ENCODE measurements around the gene SMPDL3A.
"Not testable (repeated sequence)": the region's sequence is repeated elsewhere in the genome, so short reads cannot be mapped to it uniquely, and the experiment has no call there.

The SMPDL3A gene, protein sequence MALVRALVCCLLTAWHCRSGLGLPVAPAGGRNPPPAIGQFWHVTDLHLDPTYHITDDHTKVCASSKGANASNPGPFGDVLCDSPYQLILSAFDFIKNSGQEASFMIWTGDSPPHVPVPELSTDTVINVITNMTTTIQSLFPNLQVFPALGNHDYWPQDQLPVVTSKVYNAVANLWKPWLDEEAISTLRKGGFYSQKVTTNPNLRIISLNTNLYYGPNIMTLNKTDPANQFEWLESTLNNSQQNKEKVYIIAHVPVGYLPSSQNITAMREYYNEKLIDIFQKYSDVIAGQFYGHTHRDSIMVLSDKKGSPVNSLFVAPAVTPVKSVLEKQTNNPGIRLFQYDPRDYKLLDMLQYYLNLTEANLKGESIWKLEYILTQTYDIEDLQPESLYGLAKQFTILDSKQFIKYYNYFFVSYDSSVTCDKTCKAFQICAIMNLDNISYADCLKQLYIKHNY

DNA sequence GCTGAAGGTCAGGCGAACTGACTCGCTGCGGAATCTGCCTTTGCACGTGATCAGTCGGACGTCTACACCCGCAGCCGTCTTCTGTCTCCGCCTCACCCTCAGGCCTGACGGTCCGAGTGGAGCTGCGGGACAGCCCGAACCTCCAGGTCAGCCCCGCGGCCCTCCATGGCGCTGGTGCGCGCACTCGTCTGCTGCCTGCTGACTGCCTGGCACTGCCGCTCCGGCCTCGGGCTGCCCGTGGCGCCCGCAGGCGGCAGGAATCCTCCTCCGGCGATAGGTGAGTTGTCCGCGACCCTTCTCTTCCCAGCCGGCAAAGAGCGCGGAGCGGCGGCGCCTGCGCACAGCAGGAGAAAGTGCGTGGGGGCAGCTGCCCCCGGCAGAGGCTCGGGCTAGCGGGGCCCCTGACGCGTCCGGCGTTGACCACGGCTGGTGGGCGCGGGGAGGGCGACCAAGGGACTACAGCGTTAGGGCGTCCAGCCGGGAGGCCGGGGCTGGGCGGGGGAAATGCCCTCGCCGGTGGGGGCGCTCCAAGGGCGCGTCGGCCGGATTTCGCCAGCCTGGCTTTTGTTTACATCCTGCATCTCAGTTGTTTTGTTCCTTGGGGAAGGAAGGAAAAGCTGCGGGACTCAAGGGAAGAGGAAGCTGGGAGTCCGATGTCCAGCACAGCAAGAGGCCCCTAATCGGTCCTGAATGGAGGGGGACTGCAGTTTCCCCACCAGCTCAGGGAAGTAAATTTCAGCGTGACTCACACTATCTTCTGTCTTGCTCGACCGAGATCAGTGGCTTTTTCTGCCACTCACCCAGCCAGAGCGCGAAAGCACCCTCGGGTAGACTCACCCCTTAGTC lies at the start of gene SMPDL3A:
TSS of gene SMPDL3A (plus strand) at position 77 of the 846 bp plus-strand sequence. CDS start at position 166, 89 bp downstream.
- intact Hi-C loops (cut with DNase I) = loop anchor here (5.0 kb wide), 1 partner anchor 48 kb away; no protein-coding TSS in a partner anchor
- peak; percentile 69 to 96 (median 73) for DNase-seq

DNA sequence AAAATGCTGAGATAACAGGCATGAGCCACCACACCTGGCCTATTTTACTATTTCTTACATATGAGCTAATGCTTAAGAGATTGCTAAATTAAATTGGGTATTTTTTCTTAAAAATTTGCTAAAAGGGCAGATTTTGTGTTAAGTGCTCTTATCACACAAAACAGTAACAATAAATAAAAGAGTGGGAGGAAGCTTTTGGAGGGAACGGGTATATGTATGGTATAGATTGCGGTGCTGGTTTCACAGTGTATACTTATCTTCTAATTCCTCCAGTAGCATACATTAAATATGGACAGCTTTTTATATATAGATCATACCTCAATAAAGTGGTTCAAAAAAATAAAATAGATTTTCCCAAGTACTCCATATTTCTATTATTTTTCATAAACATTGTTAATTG lies 49.0 kb upstream of the SMPDL3A start:
- intact Hi-C loops (cut with DNase I) = no loop called here
- DNase-seq = no peak

DNA sequence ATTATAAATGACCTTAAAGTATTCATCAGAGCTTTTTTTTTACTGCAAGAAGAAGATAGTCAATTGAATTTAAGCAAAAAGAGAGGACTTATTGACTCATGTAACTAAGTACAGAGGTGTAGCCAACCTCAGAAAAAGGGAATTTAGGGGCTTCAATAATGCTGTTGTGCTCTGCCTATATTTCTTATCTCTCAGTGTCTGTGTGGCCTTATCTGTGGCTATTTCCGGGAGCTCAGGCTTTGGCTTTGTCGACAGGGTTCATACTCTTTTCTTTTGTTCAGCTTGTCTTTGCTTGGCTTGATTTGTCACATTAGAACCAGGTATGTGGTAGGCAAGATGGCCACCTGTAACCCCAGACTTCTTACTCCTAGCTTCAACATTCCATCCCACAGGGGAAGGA lies 48.1 kb upstream of the SMPDL3A start:
- no peak for DNase-seq
- intact Hi-C loops (cut with DNase I) = no loop called here

DNA sequence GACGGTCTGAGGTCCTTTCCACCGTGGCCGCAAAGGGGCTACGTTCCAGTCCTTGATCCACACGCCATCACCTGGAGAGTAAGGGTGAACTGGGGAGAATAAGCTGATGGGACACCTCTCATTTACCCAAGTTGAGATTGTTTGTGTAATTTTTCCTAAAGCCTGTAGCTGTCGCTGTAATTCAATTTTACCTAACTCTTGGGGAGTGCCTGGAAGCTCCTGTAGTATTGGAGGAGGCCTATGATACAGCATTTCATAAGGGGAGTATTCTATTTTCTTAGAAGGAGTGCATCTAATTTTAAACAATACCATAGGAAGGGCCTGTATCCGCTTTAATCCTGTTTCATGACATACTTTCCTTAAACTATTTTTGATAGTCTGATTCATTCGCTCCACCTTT lies 44.8 kb upstream of the SMPDL3A start:
- not testable (repeated sequence) for DNase-seq
- intact Hi-C loops (cut with DNase I) = loop anchor here (1.0 kb wide), 1 partner anchor 95 kb away; no protein-coding TSS in a partner anchor

DNA sequence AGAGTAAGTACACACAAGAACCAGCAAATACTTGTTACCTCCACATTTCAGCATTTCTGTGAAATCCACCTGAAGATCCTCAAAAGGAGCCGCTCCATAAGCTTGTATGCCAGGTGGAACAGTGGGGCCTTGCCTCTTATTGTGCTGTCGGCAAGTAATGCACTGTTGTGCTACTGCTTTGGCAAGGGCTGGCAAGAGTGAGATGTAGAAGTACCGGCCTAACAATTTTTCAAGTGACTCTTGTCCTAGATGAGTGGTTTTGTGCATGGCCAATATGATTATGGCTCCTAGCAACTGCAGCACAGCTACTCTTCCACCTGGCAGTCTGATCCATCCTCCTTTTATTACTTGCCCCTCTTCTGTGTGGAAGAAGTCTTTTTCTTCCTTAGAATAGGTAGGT lies 44.2 kb upstream of the SMPDL3A start:
- intact Hi-C loops (cut with DNase I) = loop anchor here (1.0 kb wide), 1 partner anchor 94 kb away; no protein-coding TSS in a partner anchor
- not testable (repeated sequence) for DNase-seq

DNA sequence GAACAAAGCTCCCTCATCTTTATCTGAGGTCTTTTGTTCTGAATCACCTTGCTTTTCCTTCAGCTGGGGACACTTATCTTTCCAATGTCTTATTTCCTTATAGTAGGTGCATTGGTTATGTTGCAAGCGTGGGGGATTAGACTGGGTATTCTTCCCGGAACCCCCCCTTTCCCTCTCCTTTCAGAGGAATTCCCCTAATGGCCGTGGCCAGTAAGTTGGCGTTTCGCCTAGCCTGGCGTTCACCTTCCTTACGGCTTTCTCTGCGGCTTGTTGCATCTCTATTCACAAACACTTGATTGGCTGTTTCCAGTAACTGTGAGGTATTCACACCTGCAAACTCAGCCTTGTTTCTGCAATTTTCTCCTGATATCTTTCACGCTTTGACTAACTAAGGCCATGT lies 42.4 kb upstream of the SMPDL3A start:
- intact Hi-C loops (cut with DNase I) = no loop called here
- no peak for DNase-seq

DNA sequence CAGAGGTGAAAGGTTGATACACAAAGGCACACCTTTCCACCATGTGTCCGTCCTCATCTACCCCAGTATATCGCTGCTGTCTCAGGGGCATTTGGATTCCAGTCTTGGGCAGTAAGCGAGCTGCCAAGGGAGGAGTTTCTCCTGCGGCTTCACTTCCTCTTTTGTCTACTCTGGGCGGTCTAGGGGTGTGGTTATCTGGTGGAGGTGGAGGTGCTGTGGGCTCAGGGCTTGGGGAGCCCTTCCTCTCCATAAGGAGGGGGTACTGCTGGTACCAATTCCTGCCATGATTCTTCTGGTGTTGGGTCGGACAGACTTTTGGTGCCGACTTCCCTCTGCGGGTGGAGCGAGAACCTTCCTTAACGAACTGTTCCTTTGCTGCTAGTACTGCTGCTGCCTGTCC lies 41.5 kb upstream of the SMPDL3A start:
- DNase-seq = no peak
- intact Hi-C loops (cut with DNase I) = no loop called here

DNA sequence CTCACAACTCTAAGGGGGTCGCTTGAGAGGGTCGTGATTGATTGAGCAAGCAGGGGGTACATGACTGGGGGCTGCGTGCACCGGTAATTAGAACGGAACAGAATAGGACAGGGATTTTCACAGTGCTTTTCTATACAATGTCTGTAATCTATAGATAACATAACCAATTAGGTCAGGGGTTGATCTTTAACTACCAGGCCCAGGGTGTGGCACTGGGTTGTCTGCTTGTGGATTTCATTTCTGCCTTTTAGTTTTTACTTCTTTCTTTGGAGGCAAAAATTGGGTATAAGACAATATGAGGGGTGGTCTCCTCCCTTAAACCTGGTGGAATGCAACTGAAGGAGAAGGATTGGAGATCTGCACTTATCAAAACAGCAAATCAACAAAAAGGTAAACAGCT lies 40.1 kb upstream of the SMPDL3A start:
- intact Hi-C loops (cut with DNase I); DNase-seq: not testable (repeated sequence)

DNA sequence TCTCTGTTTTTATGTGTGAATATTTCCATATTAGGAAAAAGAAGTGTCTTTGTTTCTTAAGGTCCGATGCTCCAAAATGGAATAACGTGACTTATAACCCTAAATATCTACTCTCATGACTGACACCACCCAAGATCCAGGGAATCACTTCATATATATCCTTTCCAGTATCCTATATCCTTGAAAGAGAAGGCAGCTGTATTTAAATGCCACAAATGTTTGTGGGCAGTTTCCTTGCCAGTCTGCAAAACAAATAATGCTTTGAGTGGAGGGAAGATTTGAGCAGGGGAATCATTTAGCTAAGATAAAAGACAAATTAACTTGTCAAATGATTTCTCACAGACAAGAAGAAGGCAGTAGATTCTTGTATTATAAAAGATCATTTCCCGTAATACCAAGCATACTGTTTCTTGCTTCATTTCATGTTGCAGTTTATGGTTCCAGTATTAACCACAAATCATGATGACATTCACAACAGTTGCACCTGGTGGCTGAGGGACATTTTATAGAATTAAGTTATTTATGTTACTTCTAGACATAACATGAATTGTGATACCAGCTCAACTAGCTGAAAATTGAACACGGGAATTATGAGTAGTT lies 39.5 kb upstream of the SMPDL3A start:
- no peak for DNase-seq
- intact Hi-C loops (cut with DNase I) = no loop called here

DNA sequence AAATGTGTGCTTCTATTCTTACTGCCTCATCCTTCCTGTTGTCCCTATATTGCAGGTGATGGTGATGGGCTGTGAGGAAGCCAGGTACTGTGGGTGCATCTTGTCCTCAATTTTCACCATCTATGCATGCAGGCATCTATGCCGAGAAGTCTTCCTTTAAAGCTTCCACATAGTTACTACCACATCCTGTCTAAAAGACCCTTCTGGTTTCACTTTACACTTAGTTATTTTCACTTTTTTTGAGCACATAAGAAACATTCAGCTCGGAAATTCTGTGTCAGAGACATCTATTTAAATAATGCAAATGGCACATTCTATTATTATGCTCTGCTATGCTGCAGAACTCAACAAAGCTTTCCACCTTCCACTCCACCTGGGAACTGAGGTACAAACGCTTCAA lies 37.7 kb upstream of the SMPDL3A start:
- no peak for DNase-seq
- intact Hi-C loops (cut with DNase I) = no loop called here

DNA sequence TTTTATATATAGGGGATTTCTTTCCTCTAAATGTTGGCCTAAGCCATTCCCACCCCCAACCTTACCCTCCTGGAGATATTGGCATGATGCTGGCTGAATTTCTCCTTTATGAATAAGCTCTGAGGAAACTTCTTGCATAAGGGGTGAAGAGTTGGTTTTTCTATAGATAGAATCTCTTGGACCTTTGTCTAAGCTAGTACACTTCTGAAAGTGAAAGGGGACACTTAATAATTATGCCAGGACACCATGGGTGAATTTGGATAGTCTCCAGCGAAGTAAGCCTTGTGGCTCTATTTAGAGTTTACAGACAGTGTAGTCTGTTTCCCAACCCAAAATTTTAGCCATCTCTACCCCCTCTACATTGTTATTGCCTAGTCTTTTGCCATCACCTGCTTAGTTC lies 36.6 kb upstream of the SMPDL3A start:
- intact Hi-C loops (cut with DNase I) = no loop called here
- no peak for DNase-seq

DNA sequence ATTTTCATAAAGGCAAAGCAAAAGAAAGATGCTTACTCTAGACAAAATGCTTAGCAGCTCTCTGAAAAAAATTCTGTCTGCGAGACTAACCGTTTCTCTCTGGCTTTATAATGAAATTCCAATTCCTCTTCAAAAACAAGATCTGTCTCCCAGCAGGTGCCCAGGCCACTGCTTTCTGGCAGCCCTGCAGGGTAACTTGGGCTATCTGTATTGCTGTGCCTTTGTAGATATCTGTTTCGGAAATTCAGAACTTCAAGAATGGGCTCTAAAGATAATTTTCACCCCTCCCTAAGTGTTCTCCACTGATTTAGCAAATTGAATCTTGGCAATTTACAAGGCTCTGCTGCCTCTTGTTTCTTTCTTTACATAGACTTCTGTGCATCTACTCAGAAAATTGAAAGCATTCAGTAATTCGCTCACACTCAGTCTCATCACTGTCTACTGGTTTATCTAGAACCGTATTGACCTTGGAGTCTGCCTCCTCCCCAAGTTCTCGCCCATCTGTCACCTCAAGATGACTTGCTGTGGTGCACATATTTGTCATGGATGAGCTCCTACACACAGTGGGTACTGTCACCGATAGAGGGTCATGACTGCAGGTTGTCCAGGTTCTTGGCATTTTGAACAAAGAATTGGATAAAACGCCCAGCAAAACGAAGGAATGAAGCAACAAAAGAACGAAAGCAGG lies 35.9 kb upstream of the SMPDL3A start:
- intact Hi-C loops (cut with DNase I) = no loop called here
- no peak for DNase-seq

DNA sequence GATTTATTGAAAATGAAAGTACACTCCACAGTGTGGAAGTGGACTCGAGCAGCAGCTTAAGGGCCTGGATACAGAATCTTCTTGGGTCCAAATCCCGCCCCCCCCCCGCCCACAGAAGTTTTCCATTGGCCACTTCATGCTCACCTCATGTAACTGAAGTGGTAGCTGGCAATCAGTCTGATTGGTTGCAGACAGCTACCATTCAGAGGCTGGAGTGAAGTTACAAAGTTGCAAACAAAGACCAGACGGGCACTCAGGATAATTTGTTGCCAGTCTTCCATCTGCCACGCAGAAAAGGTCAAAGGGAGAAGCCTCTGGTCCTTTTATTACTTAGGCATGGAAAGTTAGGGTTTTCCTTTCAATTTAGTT lies 35.4 kb upstream of the SMPDL3A start:
- no peak for DNase-seq
- intact Hi-C loops (cut with DNase I) = no loop called here

DNA sequence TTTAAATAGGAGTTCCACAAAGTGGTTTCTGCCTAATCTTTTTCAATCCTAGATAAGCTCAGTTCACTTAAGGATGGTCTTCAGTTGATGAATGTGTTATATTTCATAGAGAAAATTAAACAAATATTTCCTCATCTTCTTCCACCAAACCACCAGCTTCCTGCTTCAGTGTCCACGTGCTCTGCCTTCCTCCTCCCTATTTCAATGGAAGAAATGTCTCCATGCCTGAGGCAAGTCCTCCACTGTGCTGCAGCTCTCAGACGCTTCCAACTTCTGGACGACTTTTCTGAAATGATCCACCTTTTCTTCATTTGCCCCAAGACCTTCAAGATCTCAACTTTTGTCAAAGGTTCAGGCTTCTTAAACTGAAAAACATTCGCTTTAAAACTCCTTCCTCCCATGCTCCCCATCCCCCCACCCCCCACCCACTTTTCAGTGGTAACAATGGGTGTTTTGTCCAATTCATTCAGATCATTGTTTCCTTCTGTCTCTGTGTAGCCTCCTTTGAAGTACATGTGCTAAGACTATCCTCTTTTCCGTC lies 34.8 kb upstream of the SMPDL3A start:
- intact Hi-C loops (cut with DNase I) = no loop called here

DNA sequence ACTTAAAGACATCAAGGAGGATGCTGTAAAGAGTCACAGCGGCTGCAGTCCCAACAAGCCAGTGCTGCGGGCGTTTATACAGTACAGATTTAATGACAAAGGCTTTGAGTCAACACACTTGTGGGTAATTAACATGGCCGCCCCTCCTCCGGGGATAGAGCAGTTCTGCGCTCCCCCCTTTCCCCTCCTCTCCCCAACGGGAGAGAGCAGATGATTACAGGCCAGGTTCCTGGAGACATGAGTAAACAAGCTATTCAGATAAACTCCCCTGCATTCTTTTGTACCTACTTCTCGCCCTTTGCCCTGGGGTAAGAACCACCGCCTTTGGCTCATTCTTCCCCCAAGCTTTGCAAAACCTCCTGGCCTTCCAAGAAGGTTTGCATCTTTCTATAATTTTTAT lies 33.2 kb upstream of the SMPDL3A start:
- DNase-seq = peak in 1 of 10 donors; percentile 19
- intact Hi-C loops (cut with DNase I) = no loop called here

More for the DNA sequence above, 34.8 kb upstream of the SMPDL3A start:
- no peak for DNase-seq

DNA sequence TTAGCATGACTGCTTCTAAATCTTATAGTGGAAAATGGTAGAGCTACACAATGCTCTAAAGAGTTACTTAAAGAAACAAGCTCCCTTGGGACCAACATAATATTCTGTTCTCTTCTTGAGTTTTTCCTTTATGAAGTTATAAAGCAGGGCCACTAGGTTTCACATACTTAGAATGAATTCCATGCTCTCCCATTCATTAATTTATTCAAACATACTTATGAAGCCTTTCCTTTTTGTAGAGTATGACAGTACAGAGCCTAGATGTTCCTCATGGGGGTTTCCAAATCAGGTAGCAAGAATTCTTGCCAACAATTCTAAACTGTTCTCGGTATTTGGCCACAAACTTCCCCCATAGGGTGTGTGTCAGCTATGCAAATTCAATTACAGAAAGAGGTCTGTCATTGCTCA lies 30.1 kb upstream of the SMPDL3A start:
- no peak for DNase-seq
- intact Hi-C loops (cut with DNase I) = no loop called here

DNA sequence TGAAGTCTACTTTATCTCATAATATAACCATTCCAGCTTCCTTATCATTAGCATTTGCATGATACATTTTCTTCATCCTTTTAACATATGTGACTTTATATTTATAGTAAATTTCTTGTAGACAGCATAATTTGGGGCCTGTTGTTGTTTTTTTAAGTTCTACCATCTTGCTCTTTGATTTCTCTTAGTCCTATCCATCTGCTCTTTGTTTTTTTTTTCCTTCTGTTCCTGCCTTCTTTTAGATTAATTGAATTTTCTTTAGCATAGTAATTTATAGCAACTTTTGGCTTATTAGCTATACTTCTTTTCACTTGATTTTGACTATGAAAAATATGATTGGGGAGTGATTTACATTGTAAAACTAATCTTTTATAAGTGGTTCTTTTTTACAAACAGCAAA lies 28.7 kb upstream of the SMPDL3A start:
- intact Hi-C loops (cut with DNase I) = no loop called here

DNA sequence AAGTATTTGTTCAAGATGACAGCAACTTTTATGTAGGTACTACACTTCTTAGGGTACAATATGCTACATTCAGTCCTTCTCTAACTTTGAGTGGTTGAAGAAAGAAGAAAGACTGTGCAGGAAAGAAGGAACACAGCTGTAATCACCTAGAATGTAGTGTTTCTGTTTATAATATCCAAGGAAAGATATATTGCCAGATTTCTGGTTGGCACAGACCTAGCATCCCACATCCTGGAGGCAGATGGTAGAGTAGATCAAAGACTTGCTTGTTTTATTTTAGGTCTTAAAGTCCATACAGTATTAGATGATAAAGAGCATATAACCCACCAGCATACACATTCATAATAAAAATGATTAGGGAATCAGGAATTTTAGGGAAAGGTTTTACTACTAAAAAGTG lies 22.8 kb upstream of the SMPDL3A start:
- intact Hi-C loops (cut with DNase I) = no loop called here

More for the DNA sequence above, 28.7 kb upstream of the SMPDL3A start:
- no peak for DNase-seq

DNA sequence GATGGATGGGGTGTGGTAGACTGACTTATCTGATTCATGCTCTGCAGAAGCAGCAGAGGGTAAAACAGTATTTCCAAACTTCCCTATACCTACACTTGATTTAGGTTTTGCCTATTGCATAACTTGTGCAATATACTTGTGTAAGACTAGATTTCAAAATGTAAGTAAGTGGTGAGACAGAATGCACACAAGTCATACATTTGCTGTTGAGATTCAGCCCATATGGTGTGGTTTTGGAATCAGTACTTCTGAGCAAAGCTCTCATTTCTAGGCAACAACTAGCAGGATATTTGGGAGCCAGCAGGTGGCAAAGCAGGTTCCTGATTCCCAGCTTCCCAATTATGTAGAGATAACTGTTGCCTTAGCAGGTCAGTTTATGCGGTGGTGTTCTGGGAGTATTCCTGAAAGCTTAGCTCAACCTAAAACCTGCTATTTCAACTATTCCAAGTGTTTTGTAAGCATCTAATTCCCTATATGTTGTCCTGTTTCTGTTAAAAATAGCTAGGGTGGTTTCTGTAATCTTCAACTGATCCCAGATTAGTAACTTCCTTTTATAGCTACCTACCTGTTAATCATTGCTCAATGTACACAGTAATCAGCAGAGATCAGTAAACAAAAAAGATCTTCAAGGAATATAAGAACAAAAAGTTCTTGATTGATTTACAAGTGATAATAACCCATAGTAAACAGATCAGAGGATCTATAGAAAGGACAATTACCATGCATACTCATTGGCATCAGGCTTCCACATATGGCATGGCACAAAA lies 18.0 kb upstream of the SMPDL3A start:
- peak in 1 of 10 donors; percentile 72 for DNase-seq
- intact Hi-C loops (cut with DNase I) = no loop called here

More for the DNA sequence above, 22.8 kb upstream of the SMPDL3A start:
- DNase-seq = no peak
